Measurements from ENCODE around the gene OR5K4.

OR5K4 gene, protein sequence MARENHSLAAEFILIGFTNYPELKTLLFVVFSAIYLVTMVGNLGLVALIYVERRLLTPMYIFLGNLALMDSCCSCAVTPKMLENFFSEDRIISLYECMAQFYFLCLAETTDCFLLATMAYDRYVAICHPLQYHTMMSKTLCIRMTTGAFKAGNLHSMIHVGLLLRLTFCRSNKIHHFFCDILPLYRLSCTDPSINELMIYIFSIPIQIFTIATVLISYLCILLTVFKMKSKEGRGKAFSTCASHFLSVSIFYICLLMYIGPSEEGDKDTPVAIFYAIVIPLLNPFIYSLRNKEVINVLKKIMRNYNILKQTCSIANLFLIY

DNA sequence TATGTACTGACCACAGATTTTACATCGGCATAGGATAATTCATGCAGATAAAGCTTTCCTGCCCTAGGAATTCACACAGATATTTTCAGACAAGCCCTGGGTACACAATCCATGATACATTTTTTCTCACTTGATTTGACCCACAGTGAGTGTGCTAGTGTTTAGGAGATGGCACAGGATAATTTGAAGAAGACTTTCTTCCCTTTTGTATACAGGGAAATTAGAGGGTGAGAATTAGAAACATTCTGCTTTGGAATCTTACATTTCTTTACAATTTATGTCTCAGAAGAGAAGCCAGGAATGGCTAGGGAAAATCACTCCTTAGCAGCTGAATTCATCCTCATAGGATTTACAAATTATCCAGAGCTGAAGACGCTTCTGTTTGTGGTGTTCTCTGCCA lies at the start of gene OR5K4:
TSS of gene OR5K4 (plus strand) at position 301 of the 400 bp plus-strand sequence. CDS start at position 301, 0 bp downstream.
- Histone ChIP-seq H3K4me3 (ENCODE audit: low read depth, low read length) (no peak within 1 kb of the TSS), H3K9me3 (ENCODE audit: control insufficient read depth, insufficient read depth, low read depth, low read length) (no peaks in the 10 kb centered on the region), H3K27ac (ENCODE audit: low read depth, low read length) (no peak within 1 kb of the TSS), H3K27me3 (ENCODE audit: control insufficient read depth, insufficient read depth, low read length) (no peaks in the 10 kb centered on the region), H3K9ac (ENCODE audit: low read length) (no peak within 1 kb of the TSS), H3K36me3 (ENCODE audit: control insufficient read depth, insufficient read depth, low read length) (no peaks in the 10 kb centered on the region), H3K4me1 (ENCODE audit: control insufficient read depth, insufficient read depth, low read length) (no peaks in the 10 kb centered on the region)

DNA sequence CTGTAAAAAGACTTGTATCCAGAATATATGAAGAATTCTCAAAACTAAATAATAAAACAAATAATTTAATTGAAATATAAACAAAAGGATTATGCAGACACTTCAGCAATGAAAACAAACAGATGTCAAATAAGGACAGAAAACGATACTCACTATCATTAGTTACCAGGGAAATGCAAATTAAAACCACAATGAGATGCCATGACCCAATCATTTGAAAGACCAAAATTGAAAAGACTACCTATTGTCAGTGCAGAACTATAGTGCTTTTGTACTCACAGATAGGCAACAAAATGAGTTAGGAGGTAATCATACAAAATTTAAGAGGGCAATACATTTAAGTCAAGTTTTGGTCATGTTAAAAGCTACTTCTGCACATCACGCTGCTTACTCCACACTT lies 31.6 kb upstream of the OR5K4 start:
- no peak overlapping the region for H3K27ac ChIP-seq (ENCODE audit: low read depth, low read length)
- peaks cover 14% of the 10 kb centered on the region for H3K36me3 ChIP-seq (ENCODE audit: control insufficient read depth, insufficient read depth, low read length)
- no peaks in the 10 kb centered on the region for H3K9me3 ChIP-seq (ENCODE audit: control insufficient read depth, insufficient read depth, low read depth, low read length)
- no peak overlapping the region for H3K9ac ChIP-seq (ENCODE audit: low read length)
- peak overlapping the region; percentile 52; the same call in 1 of the 2 replicates for H3K4me3 ChIP-seq (ENCODE audit: low read depth, low read length)
- H3K27me3 ChIP-seq (ENCODE audit: control insufficient read depth, insufficient read depth, low read length) = no peaks in the 10 kb centered on the region
- H3K4me1 ChIP-seq (ENCODE audit: control insufficient read depth, insufficient read depth, low read length) = peaks cover 22% of the 10 kb centered on the region

DNA sequence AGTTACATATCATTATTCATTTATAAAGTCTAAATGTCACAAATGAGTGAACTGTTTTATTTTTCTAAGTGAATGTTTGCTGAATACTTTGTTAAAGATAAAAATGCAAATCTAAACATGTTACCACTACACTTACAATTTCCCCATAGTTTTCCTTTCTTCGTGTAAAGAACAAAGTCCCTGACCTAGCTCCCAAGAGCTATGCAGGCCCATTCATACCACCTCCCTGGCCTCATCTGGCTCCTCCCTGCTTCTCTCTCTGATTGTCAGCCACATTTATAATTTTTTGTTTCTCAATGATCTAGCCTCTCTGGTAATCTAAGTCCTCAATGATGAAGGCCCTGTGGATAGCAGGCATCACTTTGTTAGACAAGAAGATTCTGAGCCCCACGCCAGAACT lies 31.0 kb upstream of the OR5K4 start:
- peaks cover 27% of the 10 kb centered on the region for H3K4me1 ChIP-seq (ENCODE audit: control insufficient read depth, insufficient read depth, low read length)
- H3K36me3 ChIP-seq (ENCODE audit: control insufficient read depth, insufficient read depth, low read length) = peaks cover 14% of the 10 kb centered on the region
- H3K27me3 ChIP-seq (ENCODE audit: control insufficient read depth, insufficient read depth, low read length) = no peaks in the 10 kb centered on the region
- H3K9me3 ChIP-seq (ENCODE audit: control insufficient read depth, insufficient read depth, low read depth, low read length) = no peaks in the 10 kb centered on the region
- H3K9ac ChIP-seq (ENCODE audit: low read length) = peak overlapping the region; percentile 30
- H3K27ac ChIP-seq (ENCODE audit: low read depth, low read length) = no peak overlapping the region
- peak overlapping the region; percentile 52 for H3K4me3 ChIP-seq (ENCODE audit: low read depth, low read length)

DNA sequence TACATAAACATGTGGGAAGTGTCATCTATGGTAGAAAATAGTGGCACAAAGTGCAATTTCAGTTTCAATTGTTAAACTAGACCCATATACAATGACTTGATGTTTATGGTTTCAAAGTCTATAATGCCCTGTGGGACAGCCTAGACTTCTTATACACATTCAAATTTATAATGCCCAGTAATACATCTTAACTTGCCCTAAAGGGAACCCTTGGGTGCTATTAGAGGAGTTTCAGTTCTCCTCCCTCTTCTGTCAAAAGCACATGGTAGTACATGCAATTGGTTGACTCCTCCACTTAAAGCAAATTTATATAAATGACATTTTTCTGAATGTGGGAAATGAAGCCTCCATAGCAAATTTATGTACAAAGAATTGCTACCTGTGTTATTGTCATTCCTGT lies 30.2 kb upstream of the OR5K4 start:
- Histone ChIP-seq H3K27ac (ENCODE audit: low read depth, low read length) (no peak overlapping the region), H3K4me1 (ENCODE audit: control insufficient read depth, insufficient read depth, low read length) (peaks cover 33% of the 10 kb centered on the region), H3K36me3 (ENCODE audit: control insufficient read depth, insufficient read depth, low read length) (peaks cover 14% of the 10 kb centered on the region), H3K27me3 (ENCODE audit: control insufficient read depth, insufficient read depth, low read length) (no peaks in the 10 kb centered on the region), H3K4me3 (ENCODE audit: low read depth, low read length) (peak overlapping the region; percentile 52), H3K9ac (ENCODE audit: low read length) (no peak overlapping the region), H3K9me3 (ENCODE audit: control insufficient read depth, insufficient read depth, low read depth, low read length) (no peaks in the 10 kb centered on the region)

DNA sequence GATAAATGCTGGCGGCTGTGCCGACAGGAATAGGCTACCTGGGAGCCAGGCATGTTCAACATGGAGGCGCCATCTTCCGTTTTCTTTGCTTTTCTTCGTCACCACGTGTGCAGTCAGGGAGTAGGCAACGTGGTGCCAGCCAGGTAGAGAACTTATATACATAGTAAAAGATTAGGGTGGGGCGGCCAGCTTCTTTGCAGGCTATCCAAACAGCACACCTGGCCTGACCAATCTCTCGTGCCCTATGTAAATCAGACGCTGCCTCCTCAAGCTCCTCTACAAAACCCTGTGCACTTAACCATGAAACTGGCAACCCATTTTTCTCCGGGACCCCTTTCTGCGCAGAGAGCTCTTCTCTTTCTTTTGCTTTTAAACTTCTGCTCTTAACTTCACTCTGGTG lies 28.6 kb upstream of the OR5K4 start:
- Histone ChIP-seq H3K27me3 (ENCODE audit: control insufficient read depth, insufficient read depth, low read length) (no peaks in the 10 kb centered on the region), H3K4me3 (ENCODE audit: low read depth, low read length) (peak overlapping the region; percentile 52), H3K4me1 (ENCODE audit: control insufficient read depth, insufficient read depth, low read length) (peaks cover 42% of the 10 kb centered on the region), H3K36me3 (ENCODE audit: control insufficient read depth, insufficient read depth, low read length) (peaks cover 11% of the 10 kb centered on the region; the same call in 1 of the 2 replicates), H3K27ac (ENCODE audit: low read depth, low read length) (peak overlapping the region; percentile 93), H3K9me3 (ENCODE audit: control insufficient read depth, insufficient read depth, low read depth, low read length) (no peaks in the 10 kb centered on the region), H3K9ac (ENCODE audit: low read length) (peak overlapping the region; percentile 82)

DNA sequence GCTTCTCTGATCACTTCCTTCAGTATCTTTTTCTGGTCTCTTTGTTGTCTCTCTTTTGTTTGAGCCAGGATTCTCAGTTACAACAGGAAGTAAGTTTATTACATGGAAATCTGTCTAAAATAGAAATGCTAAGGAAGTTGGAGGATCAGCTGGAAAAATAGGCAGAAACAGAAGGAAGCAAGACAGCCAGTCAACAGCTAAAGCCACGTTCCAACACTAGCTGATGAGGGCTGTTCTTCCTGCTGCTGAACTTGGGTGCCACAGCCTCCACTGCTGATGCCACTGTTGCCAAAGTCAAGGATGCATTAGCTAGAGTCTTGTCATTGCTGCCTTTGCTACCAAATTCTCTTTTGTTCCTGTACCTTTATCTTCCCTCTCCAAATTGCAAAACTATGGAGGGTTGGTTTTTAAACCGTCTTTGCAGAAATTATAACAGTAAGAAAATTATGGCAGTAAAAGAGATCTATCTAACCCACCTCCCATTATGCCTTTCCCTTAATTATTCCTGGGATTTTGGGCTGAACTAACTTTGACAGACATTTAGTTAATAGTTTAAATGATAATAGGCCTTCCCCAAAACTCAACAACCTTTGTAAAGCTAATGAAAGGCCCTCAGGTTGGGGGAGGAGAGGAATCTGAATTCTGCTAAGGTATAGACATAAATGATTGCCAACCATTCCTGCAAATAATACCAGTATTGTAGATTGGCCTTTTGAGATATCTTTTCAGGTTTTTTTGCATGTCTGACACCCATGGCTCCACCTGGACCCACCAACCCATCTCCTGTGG lies 27.4 kb upstream of the OR5K4 start:
- H3K36me3 ChIP-seq (ENCODE audit: control insufficient read depth, insufficient read depth, low read length) = peaks cover 2% of the 10 kb centered on the region; the same call in 1 of the 2 replicates
- H3K4me1 ChIP-seq (ENCODE audit: control insufficient read depth, insufficient read depth, low read length) = peaks cover 42% of the 10 kb centered on the region
- peak overlapping the region; percentile 52 for H3K4me3 ChIP-seq (ENCODE audit: low read depth, low read length)
- peak overlapping the region; percentile 82 for H3K9ac ChIP-seq (ENCODE audit: low read length)
- peak overlapping the region; percentile 82 for H3K27ac ChIP-seq (ENCODE audit: low read depth, low read length)
- no peaks in the 10 kb centered on the region for H3K9me3 ChIP-seq (ENCODE audit: control insufficient read depth, insufficient read depth, low read depth, low read length)
- no peaks in the 10 kb centered on the region for H3K27me3 ChIP-seq (ENCODE audit: control insufficient read depth, insufficient read depth, low read length)

DNA sequence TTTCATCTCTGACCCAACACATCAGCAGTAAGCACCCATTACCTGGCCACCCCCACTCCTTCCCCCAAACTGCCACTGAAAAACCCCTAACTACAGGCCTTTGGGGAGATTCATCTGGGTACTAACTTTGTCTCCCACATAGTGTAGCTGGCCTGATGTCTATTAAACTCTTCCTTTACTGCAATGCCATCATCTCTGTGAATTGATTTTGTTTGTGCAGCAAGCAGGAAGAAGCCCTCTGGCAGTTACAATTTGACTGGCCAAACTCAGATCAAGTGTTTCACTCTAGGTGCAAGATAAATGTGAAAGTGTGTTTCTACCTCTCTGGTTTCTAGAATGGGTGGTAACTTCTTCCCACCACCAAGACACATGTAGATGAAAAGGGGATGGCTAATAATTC lies 26.7 kb upstream of the OR5K4 start:
- H3K4me1 ChIP-seq (ENCODE audit: control insufficient read depth, insufficient read depth, low read length) = peaks cover 42% of the 10 kb centered on the region
- peak overlapping the region; percentile 31; the same call in 1 of the 2 replicates for H3K4me3 ChIP-seq (ENCODE audit: low read depth, low read length)
- H3K27ac ChIP-seq (ENCODE audit: low read depth, low read length) = peak overlapping the region; percentile 82
- H3K36me3 ChIP-seq (ENCODE audit: control insufficient read depth, insufficient read depth, low read length) = no peaks in the 10 kb centered on the region
- H3K27me3 ChIP-seq (ENCODE audit: control insufficient read depth, insufficient read depth, low read length) = no peaks in the 10 kb centered on the region
- H3K9ac ChIP-seq (ENCODE audit: low read length) = peak overlapping the region; percentile 68
- H3K9me3 ChIP-seq (ENCODE audit: control insufficient read depth, insufficient read depth, low read depth, low read length) = no peaks in the 10 kb centered on the region

DNA sequence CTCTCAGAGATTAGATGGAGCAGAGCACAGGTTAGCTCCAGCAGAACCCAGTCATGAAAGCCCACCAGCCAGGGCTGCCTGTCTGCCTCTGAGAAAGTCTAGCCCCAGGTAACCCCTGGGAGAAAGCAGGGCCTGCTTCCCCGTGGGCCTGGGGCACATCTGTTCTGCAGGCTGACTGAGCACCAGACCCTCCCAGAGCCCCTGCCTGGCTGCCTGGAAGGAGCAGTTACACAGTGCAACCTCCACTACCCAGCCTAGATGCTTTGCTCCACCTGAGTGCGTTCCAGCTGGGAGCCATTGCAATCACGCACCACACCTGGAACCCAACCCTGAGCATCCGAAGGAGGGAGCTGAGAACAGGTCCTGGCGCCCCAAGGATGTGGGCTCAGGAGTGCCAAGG lies 24.7 kb upstream of the OR5K4 start:
- Histone ChIP-seq H3K4me3 (ENCODE audit: low read depth, low read length) (no peak overlapping the region), H3K27ac (ENCODE audit: low read depth, low read length) (peak overlapping the region; percentile 8; the same call in 1 of the 2 replicates), H3K9me3 (ENCODE audit: control insufficient read depth, insufficient read depth, low read depth, low read length) (no peaks in the 10 kb centered on the region), H3K36me3 (ENCODE audit: control insufficient read depth, insufficient read depth, low read length) (no peaks in the 10 kb centered on the region), H3K4me1 (ENCODE audit: control insufficient read depth, insufficient read depth, low read length) (peaks cover 38% of the 10 kb centered on the region), H3K27me3 (ENCODE audit: control insufficient read depth, insufficient read depth, low read length) (no peaks in the 10 kb centered on the region), H3K9ac (ENCODE audit: low read length) (peak overlapping the region; percentile 35)

DNA sequence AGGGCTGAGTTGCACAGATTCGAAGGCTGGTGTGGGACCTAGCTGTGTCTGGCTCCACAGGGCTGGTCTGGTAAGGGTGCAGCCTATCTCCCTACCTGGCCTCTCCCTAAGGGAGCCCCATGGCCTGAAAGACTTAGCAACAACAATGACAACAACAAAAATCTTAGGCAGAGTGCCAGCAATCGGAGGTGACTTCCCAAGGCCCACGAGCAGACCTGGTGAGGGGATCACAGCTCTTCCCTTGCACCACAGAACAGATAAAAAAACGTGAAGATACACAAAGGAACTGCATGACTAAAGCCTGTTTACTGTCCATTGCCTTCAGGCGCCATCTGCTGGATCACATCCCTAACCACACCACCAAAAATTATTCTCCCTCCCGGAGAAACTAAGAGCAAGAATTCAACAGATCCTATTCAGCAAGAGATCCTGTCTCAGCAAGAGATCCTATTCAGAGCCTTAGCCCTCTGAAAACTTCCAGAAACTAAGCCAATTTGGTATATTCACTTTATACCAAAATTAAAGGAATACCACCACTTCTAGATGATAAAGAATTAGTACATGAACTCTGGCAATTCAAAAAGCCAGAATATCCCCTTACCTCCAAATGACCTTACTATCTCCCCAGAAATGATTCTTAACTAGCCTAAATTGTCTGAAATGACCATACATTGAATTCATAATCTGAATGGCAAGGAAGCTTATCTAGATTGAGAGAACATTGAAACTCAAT lies 24.1 kb upstream of the OR5K4 start:
- no peaks in the 10 kb centered on the region for H3K27me3 ChIP-seq (ENCODE audit: control insufficient read depth, insufficient read depth, low read length)
- H3K9ac ChIP-seq (ENCODE audit: low read length) = peak overlapping the region; percentile 35
- no peaks in the 10 kb centered on the region for H3K36me3 ChIP-seq (ENCODE audit: control insufficient read depth, insufficient read depth, low read length)
- H3K4me1 ChIP-seq (ENCODE audit: control insufficient read depth, insufficient read depth, low read length) = peaks cover 38% of the 10 kb centered on the region
- peak overlapping the region; percentile 8; the same call in 1 of the 2 replicates for H3K27ac ChIP-seq (ENCODE audit: low read depth, low read length)
- H3K4me3 ChIP-seq (ENCODE audit: low read depth, low read length) = no peak overlapping the region
- H3K9me3 ChIP-seq (ENCODE audit: control insufficient read depth, insufficient read depth, low read depth, low read length) = no peaks in the 10 kb centered on the region

DNA sequence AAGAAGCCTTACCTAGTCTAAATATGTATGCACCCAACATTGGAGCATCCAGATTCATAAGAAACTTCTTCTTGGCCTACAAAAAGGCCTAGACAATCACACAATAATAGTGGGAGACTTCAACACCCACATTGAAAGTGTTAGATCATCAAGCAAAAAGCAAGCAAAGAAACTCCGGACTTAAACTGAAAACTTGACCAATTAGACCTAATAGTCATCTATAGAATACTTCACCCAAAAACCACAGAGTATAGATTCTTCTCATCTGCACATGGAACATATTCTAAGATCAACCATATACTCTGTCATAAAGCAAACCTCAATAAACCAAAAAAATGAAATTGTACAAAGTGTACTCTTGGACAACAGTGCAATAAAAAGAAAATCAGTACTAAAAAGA lies 22.3 kb upstream of the OR5K4 start:
- Histone ChIP-seq H3K27ac (ENCODE audit: low read depth, low read length) (no peak overlapping the region), H3K9ac (ENCODE audit: low read length) (no peak overlapping the region), H3K9me3 (ENCODE audit: control insufficient read depth, insufficient read depth, low read depth, low read length) (no peaks in the 10 kb centered on the region), H3K4me1 (ENCODE audit: control insufficient read depth, insufficient read depth, low read length) (peaks cover 27% of the 10 kb centered on the region), H3K36me3 (ENCODE audit: control insufficient read depth, insufficient read depth, low read length) (no peaks in the 10 kb centered on the region), H3K27me3 (ENCODE audit: control insufficient read depth, insufficient read depth, low read length) (no peaks in the 10 kb centered on the region), H3K4me3 (ENCODE audit: low read depth, low read length) (no peak overlapping the region)
